GM10266 (cell line): ENCODE measurements around the gene GNAO1.

Experiments
- DNase-seq: peaks from one replicate; pipeline ENCODE4 v3.0.0; 2012; ENCODE audit errors: extremely low spot score
- TF ChIP-seq, protein P1 (sequence below): IDR thresholded peaks from 2 replicates; pipeline ENCODE4 v1.5.1; 2012; ENCODE audit warnings: mild to moderate bottlenecking, low read depth; ENCODE audit not compliant: control insufficient read depth, insufficient read depth; ENCODE audit errors: missing control alignments

GNAO1 gene

DNA sequence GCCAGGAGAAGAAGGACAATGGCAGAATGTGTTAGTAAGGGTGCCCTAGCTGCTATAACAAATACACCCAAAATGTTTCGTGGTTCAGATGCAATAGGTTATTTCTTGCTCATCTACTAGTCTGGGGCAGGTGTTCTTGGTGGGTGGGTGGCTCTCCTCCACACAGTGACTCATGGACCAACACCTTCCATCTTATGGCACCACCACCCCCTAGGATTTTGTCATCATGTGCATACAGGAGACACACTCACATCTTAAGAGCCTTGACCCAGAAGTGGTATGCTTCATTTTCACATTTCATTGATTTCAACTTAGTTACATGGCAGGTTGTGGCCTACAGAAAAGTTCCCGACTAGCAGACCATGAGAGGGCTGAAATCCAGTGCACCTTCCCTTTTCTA, 119.4 kb downstream of the GNAO1 start:
- TF ChIP-seq, protein P1, sequence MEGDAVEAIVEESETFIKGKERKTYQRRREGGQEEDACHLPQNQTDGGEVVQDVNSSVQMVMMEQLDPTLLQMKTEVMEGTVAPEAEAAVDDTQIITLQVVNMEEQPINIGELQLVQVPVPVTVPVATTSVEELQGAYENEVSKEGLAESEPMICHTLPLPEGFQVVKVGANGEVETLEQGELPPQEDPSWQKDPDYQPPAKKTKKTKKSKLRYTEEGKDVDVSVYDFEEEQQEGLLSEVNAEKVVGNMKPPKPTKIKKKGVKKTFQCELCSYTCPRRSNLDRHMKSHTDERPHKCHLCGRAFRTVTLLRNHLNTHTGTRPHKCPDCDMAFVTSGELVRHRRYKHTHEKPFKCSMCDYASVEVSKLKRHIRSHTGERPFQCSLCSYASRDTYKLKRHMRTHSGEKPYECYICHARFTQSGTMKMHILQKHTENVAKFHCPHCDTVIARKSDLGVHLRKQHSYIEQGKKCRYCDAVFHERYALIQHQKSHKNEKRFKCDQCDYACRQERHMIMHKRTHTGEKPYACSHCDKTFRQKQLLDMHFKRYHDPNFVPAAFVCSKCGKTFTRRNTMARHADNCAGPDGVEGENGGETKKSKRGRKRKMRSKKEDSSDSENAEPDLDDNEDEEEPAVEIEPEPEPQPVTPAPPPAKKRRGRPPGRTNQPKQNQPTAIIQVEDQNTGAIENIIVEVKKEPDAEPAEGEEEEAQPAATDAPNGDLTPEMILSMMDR = no peak
- no peak for DNase-seq

DNA sequence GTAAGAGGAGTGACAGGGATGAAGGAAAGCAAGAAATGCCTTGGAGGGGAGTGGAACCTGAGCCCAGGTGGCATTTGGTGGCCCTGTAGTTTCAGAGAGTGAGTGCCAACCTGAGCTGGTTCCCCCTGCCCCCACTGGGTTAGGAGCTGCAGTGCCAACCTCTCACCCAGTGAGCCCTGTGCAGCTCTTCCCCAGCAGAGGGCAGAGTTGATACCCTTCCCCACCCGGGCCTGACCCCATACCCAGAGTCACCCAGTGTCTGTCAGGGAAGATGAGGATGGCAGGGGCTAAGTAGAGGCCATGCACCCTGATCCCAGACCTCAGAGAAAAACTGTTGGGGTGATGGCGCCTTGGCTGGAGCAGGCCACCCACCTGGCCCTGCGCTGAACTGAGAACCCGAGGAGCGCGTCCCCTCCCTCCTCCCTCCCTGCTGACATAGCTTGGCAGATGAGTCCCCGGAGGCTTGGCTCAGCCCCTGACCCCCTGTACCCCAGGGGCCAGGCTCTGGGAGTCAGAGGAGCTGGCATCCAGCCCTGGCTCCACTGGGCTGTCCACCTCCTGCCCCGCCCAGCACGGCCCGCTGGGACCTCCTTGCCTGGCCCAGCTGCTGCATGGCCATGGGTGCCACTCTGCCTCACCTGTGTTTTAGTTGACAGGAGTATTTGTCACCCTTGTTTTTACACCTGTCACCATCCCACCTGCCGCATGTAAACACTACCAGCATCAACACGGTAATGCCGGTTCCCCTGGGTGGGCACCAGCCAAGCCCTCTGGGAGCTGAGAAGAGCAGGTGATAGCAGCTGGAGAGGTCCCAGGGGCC, 120.1 kb downstream of the GNAO1 start:
- no peak for DNase-seq
- TF ChIP-seq, protein P1 = peak; percentile 16

DNA sequence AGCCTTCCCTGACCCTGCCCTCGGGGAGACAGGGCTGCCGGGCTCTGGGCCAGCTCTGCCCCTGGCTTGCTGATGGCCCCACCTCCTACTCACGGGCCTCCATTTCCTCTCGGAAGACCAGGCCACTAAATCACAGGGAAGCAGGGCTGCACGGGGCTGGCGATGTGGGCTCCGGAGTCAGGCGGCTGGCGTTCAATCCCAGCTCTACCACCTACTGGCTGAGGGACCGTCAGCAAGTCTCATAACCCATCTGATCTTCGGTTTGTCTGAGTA, 120.7 kb downstream of the GNAO1 start:
- no peak for DNase-seq
- TF ChIP-seq, protein P1 = no peak

DNA sequence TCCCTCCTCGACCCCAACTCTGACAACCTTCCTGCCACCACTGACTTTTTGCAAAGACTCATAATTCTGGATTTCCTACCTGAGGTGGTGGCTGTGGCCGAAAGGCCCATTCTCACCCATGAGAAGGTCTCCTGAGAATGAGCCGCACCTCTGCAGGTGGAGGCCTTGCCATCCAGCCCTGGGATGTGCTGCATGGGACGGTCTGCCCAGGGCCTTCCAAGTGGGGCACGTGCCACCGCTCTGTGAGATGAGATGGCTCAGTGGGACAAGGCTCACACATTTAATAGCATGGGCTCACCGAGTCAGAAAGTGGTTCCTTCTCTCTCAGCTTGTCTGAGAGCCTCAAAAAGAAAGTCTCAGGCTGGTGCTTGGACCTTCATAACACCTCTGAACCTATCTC, 121.3 kb downstream of the GNAO1 start:
- DNase-seq = no peak
- TF ChIP-seq, protein P1 = no peak

DNA sequence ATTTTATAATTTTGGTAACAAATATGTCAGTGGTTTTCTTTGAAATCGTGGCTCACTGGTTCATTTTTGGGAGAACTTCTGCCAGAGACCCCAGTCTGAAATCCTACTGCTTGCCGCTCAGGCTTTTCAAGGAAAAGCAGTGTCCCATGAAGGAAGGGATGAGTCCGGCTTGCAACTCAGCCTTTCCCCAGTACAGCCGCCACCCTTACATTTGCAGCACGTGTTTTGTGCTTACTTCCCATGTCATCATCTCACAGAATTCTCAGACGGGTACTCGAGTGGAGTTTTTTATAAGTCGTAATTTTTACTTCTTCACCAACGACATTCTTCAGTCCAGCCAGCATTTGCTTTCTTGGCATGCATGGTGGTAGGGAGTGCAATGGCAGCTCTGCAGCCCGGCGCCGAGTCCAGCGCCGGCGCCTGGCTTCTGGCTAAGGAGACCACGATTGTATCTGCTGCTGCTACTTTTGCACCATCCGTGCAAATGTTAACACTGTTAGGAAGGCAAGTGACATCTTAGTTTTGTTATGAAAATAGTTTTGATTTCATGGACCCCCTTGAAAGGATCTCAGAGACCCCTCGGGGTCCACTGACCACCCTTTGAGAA, 123.1 kb downstream of the GNAO1 start:
- TF ChIP-seq, protein P1 = no peak

DNA sequence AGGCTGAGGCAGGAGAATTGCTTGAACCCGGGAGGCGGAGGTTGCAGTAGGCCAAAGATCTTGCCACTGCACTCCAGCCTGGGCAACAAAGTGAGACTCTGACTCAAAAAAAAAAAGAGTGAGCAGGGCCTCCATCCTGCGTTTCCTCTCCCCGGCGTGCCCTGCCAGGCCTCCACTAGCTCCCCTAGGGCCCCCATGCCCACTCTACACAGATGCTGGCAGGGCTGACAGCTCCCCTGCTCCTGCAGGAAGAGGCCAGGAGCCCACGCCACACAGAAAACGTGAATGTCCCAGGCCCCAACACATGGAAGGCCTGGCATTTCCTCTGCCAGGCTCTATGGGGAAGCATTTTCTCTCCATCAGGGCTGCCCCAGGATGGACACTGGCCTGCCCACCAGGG, 124.7 kb downstream of the GNAO1 start:
- TF ChIP-seq, protein P1 = no peak
- DNase-seq = no peak

More for the DNA sequence above, 123.1 kb downstream of the GNAO1 start:
- DNase-seq = no peak

DNA sequence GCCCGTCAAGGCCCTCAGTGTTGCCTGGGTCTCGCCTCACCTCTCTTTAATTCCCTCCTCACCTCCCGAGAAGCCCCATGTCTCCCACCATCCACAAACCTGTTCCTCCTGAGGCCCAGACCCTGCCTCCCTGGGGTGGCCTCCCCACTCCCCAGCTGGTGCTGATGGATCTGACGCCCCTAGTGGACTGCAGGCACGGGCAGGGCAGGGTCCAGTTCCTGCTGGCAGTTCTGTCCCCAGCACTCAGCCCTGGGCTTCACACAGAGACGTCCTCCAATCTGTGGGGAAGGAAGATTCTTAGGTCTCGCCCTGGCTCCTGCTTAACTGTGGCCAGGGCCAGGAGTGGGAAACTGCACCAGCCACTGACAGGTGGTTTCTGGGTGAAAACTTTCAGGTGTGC, 125.3 kb downstream of the GNAO1 start:
- TF ChIP-seq, protein P1 = no peak

More for the DNA sequence above, 125.3 kb downstream of the GNAO1 start:
- no peak for DNase-seq
